GM12878 (cell line): Measurements from ENCODE around the gene PPFIBP1. TPM values are rescaled to one million over a fixed set of nuclear protein-coding genes. Genes with fewer than 3 reads are reported as not detected.
"Not testable (repeated sequence)": the region's sequence is repeated elsewhere in the genome, so short reads cannot be mapped to it uniquely, and the experiment has no call there.

Experiments
- ATAC-seq: fragments of 200-7000 bp; cut with Tn5 transposase; 3 replicates; pipeline ENCODE4 v1.9.1; 2020; ENCODE audit warnings: mild to moderate bottlenecking, moderate library complexity
- BruUV-seq: library from RNA; stranded (reverse); fragments of 400-500 nt; replicated peaks from 2 replicates; lab custom pipeline; 2021; lab: Mats Ljungman, UMichigan
- CTCF ChIA-PET: fragments of 300-600 bp; sonication (Branson Sonifier 250); formaldehyde crosslinking; extraction: SDS; loops from one replicate; lab custom pipeline; 2021; ENCODE audit warnings: inconsistent platforms; lab: Yijun Ruan, JAX
- POLR2A ChIA-PET: fragments of 350-600 bp; formaldehyde crosslinking; extraction: SDS; loops from one replicate; lab custom pipeline; 2021; ENCODE audit warnings: inconsistent platforms; lab: Charles Lee
- RAD21 ChIA-PET: fragments of 300-600 bp; sonication (Branson Sonifier 250); formaldehyde crosslinking; loops from one replicate; lab custom pipeline; 2023; ENCODE audit warnings: antibody characterized with exemption; ENCODE audit not compliant: unreplicated experiment; lab: Charles Lee
- SMC1A ChIA-PET: fragments of 300-600 bp; sonication (Branson Sonifier 250); formaldehyde crosslinking; loops from one replicate; lab custom pipeline; 2023; ENCODE audit not compliant: unreplicated experiment, uncharacterized antibody; lab: Charles Lee
- DNase-seq: peaks from one replicate; pipeline ENCODE4 v3.0.0-alpha.2; 2011; ENCODE audit warnings: low read depth, low spot score
- FAIRE-seq: peaks from 3 replicates; lab custom pipeline; 2011; peaks lifted over from hg19 to GRCh38; lab: Jason Lieb, UNC
- H2AFZ ChIP-seq: 2 replicates; pipeline ENCODE4 v1.6.0; 2011; ENCODE audit warnings: low read depth, low read length, control low read depth; ENCODE audit not compliant: control insufficient read depth
- H3K27ac ChIP-seq: 2 replicates; pipeline ENCODE4 v1.5.1; 2011; ENCODE audit warnings: control low read depth; ENCODE audit not compliant: control insufficient read depth, insufficient read depth
- H3K27me3 ChIP-seq, 2 experiments: replicated peaks in 1 of 2; 2 replicates each; pipeline versions ENCODE4 v1.6.0 to v1.6.1; 2011; ENCODE audit warnings: low read length in 1 of 2; ENCODE audit not compliant: control insufficient read depth in 2 of 2, insufficient read depth in 2 of 2
- H3K36me3 ChIP-seq, 2 experiments: 2 replicates each; pipeline ENCODE4 v1.5.1; 2011; ENCODE audit warnings: low read length in 1 of 2; ENCODE audit not compliant: control insufficient read depth in 2 of 2, insufficient read depth in 2 of 2
- H3K4me1 ChIP-seq: 2 replicates; pipeline ENCODE4 v1.6.1; 2011; ENCODE audit warnings: mild to moderate bottlenecking, low read length, moderate library complexity, mixed read lengths; ENCODE audit not compliant: control insufficient read depth, insufficient read depth
- H3K4me2 ChIP-seq: 2 replicates; pipeline ENCODE4 v1.6.0; 2011; ENCODE audit warnings: control low read depth; ENCODE audit not compliant: control insufficient read depth, insufficient read depth
- H3K4me3 ChIP-seq: fragments of 200-600 bp; sonication (generic); 2 replicates; pipeline ENCODE4 v1.5.1; 2016
- H3K79me2 ChIP-seq: 2 replicates; pipeline ENCODE4 v1.6.0; 2011; ENCODE audit warnings: low read length; ENCODE audit not compliant: control insufficient read depth, insufficient read depth
- H3K9ac ChIP-seq: 2 replicates; pipeline ENCODE4 v1.8.0; 2011; ENCODE audit warnings: low read length, control low read depth, mixed read lengths; ENCODE audit not compliant: control insufficient read depth, insufficient read depth
- H3K9me3 ChIP-seq: replicated peaks from 3 replicates; pipeline ENCODE4 v1.5.1; 2011; ENCODE audit warnings: mild to moderate bottlenecking, low read length; ENCODE audit not compliant: control insufficient read depth, insufficient read depth
- H4K20me1 ChIP-seq: 2 replicates; pipeline ENCODE4 v1.6.0; 2011; ENCODE audit not compliant: control insufficient read depth, insufficient read depth
- CEBPB ChIP-seq, 2 experiments: fragments of 150-350 bp in 1 of 2; IDR thresholded peaks; 2 replicates each; pipeline ENCODE4 v1.6.1; 2012 to 2014; ENCODE audit warnings: low read depth in 2 of 2, low read length in 2 of 2, borderline replicate concordance in 1 of 2, inconsistent platforms in 1 of 2
- PAX8 ChIP-seq: fragments of 450-650 bp; IDR thresholded peaks from 2 replicates; pipeline ENCODE4 v1.6.1; 2017; ENCODE audit warnings: mild to moderate bottlenecking, moderate library complexity
- POLR2AphosphoS2 ChIP-seq: IDR thresholded peaks from 2 replicates; pipeline ENCODE4 v1.6.1; 2011; ENCODE audit warnings: low read depth, mild to moderate bottlenecking, low read length, improper control_type of control experiment, moderate library complexity
- WGBS: methylation state at CpG from one replicate; pipeline ENCODE4 v1.1.6; 2016; ENCODE audit warnings: low lambda C conversion rate; ENCODE audit not compliant: insufficient replicate concordance, insufficient coverage; ENCODE audit errors: missing lambda C conversion rate; 5-methylcytosine and 5-hydroxymethylcytosine counted together
- in situ Hi-C: fragments of 300-500 bp; cut with MboI; formaldehyde crosslinking; loops from 9 replicates; pipeline ENCODE4 v1.14.3; 2018; ENCODE audit warnings: mixed read lengths
- intact Hi-C: fragments of 100-400 bp; cut with micrococcal nuclease; formaldehyde crosslinking; loops from one replicate; pipeline ENCODE4 v1.14.2; 2022; ENCODE audit not compliant: unreplicated experiment
- polyA plus RNA-seq, 11 experiments: library from polyadenylated mRNA; depleted of rRNA in 4 of 11; unstranded in 6 of 11; stranded (reverse) in 5 of 11; fragments of >200 nt; fragmentation: Nextera tagmentation in 4 of 11; fragmentation: Illumina TruSeq in 1 of 11; extraction: Ambion mirVana in 4 of 11; extraction: Trizol in 1 of 11; gene quantifications; 1 replicate in 1 of 11; 2 replicates in 10 of 11; pipeline versions ENCODE4 v1.2.1 to v1.2.3, GENCODE V29; 2011 to 2016; ENCODE audit warnings: inconsistent platforms in 2 of 11, missing spikeins in 2 of 11, low read depth in 1 of 11
- total RNA-seq, 4 experiments: library from RNA; depleted of rRNA in 3 of 4; stranded (reverse); fragments of >200 nt in 3 of 4; fragmentation: Illumina TruSeq in 1 of 4; extraction: Trizol in 1 of 4; gene quantifications; 2 replicates each; pipeline versions ENCODE4 v1.2.1 to v1.2.3, GENCODE V29; 2013 to 2021

The PPFIBP1 gene
- total and polyA plus RNA-seq, 10 of the 15 experiments (the other 5 are each of a cell fraction or from before 2014, with no cell fraction given): 0.47 to 7.8 (median 3.6) TPM

DNA sequence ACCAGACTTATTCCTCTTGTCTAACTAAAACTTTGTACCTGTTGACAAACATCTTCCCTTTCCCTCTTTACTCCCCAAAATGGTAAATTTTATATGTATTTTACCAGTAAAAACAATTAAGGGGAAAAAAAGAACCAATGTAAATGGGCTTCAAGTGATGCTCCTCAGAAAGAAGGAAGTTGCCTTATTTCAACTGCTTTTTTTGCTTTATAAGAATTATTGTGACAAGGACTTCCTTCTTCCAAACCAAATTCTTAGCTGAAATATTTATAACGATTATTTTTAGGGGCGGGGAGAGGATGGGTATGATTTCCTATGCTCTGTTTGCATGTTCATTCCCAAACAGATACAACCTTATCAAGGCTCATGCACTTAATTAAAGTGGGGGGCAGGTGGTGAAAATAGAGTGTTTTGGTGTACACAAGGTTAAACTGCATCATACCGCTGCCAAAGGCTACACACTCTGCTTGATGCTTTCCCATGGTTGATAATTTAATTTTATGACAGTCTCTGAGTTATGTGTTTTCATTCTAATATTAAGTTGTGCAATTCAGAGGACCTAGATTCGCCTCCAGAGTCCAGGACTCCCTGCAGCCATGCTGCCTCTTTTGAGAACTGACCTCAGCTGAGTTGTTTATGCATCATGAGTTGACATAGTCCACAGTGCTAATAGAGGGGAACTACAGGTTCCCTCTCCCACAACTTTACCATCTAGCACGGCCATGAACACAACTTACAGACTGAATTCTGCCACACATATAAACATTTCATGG is 77.2 kb downstream of the PPFIBP1 start:
- POLR2A ChIA-PET, H3K4me3 ChIP-seq, BruUV-seq, in situ Hi-C loops, H3K79me2 ChIP-seq, ATAC-seq, H3K9me3 ChIP-seq, H3K9ac ChIP-seq, RAD21 ChIA-PET, H4K20me1 ChIP-seq, H3K36me3 ChIP-seq, H3K4me1 ChIP-seq, intact Hi-C loops, DNase-seq, H3K4me2 ChIP-seq, H3K27me3 ChIP-seq, SMC1A ChIA-PET, H2AFZ ChIP-seq, H3K27ac ChIP-seq: not testable (repeated sequence)
- 21% methylated on average over 5 of the region's 5 CpGs for WGBS
- FAIRE-seq: peak; percentile 13
- CTCF ChIA-PET: interaction anchor here (1.1 to 1.3 kb wide), 2 partner anchors 35 to 167 kb away, joined by 3 to 4 read pairs; no protein-coding TSS in a partner anchor

GRCh38 chr12:27602516-27602915 is 78.5 kb downstream of the PPFIBP1 start:
- H3K27me3 ChIP-seq: no peaks in the 10 kb centered on the region

More at GRCh38 chr12:27602516-27602915, 78.5 kb downstream of the PPFIBP1 start:
- no peak overlapping the region for H3K4me3 ChIP-seq
- ChIA-PET POLR2A (no interaction called here), CTCF (interaction anchor here (1.1 to 1.3 kb wide), 2 partner anchors 34 to 168 kb away, joined by 3 to 4 read pairs; no protein-coding TSS in a partner anchor), SMC1A (no interaction called here), RAD21 (no interaction called here)
- no peaks in the 10 kb centered on the region for H3K79me2 ChIP-seq
- H3K4me1 ChIP-seq: no peaks in the 10 kb centered on the region
- DNase-seq (no peak), FAIRE-seq (no peak), ATAC-seq (no peak)
- in situ Hi-C loops: no loop called here
- intact Hi-C loops: no loop called here
- H2AFZ ChIP-seq: no peak overlapping the region
- no TSS peak for BruUV-seq
- H4K20me1 ChIP-seq: no peaks in the 10 kb centered on the region
- H3K36me3 ChIP-seq: no peaks in the 10 kb centered on the region
- H3K9ac ChIP-seq: no peak overlapping the region
- TF ChIP-seq POLR2AphosphoS2 (no peak), PAX8 (no peak), CEBPB (IDR thresholded peaks at IDR 0.05; ENCODE audit: borderline replicate concordance in 1 of 2, low read depth in 2 of 2, low read length in 2 of 2) (no peak)
- WGBS: 0% methylated on average over 1 of the region's 1 CpG
- H3K9me3 ChIP-seq: peaks cover 4% of the 10 kb centered on the region; the same call in 2 of the 3 replicates
- no peak overlapping the region for H3K4me2 ChIP-seq
- no peak overlapping the region for H3K27ac ChIP-seq
